OCI-LY1 (cell line): ENCODE results near the gene CNTNAP2.

Experiments
- H2AFZ ChIP-seq: fragments of 200-600 bp; sonication (generic), shearing (Covaris generic); 2 replicates; pipeline ENCODE4 v1.6.0; 2014; ENCODE audit warnings: antibody characterized with exemption, mild to moderate bottlenecking, low read length
- H3F3A ChIP-seq: fragments of 200-600 bp; sonication (generic), shearing (Covaris generic); 2 replicates; pipeline ENCODE4 v1.6.0; 2014; ENCODE audit warnings: mild to moderate bottlenecking, antibody characterized with exemption, low read length, moderate library complexity; ENCODE audit not compliant: insufficient read depth
- H3K27ac ChIP-seq: fragments of 200-600 bp; sonication (generic); 2 replicates; pipeline ENCODE4 v1.5.1; 2014; ENCODE audit warnings: low read length, mixed run types, mild to moderate bottlenecking, low read depth; ENCODE audit not compliant: poor library complexity, severe bottlenecking
- H3K27me3 ChIP-seq: fragments of 200-600 bp; sonication (generic); 2 replicates; pipeline ENCODE4 v1.6.0; 2014; ENCODE audit warnings: antibody characterized with exemption, mild to moderate bottlenecking, low read length, moderate library complexity; ENCODE audit not compliant: insufficient read depth
- H3K36me3 ChIP-seq: fragments of 200-600 bp; sonication (generic); 2 replicates; pipeline ENCODE4 v1.6.1; 2014; ENCODE audit warnings: mild to moderate bottlenecking, antibody characterized with exemption, low read length, moderate library complexity, mixed read lengths; ENCODE audit not compliant: insufficient read depth
- H3K4me1 ChIP-seq: fragments of 200-600 bp; sonication (generic); 2 replicates; pipeline ENCODE4 v1.5.1; 2014; ENCODE audit warnings: mild to moderate bottlenecking, low read length, moderate library complexity; ENCODE audit not compliant: insufficient read depth, severe bottlenecking
- H3K4me2 ChIP-seq: fragments of 200-600 bp; sonication (generic), shearing (Covaris generic); 2 replicates; pipeline ENCODE4 v1.6.1; 2014; ENCODE audit warnings: low read length
- H3K4me3 ChIP-seq: fragments of 200-600 bp; sonication (generic); 2 replicates; pipeline ENCODE4 v1.5.1; 2014; ENCODE audit warnings: low read length, low read depth, mild to moderate bottlenecking, mixed read lengths; ENCODE audit not compliant: poor library complexity, severe bottlenecking
- H3K79me2 ChIP-seq: fragments of 200-600 bp; shearing (Covaris generic); 2 replicates; pipeline ENCODE4 v1.6.1; 2016; ENCODE audit warnings: mixed run types, low read length, mixed read lengths; ENCODE audit not compliant: insufficient read depth
- H3K9ac ChIP-seq: fragments of 200-600 bp; sonication (generic), shearing (Covaris generic); 2 replicates; pipeline ENCODE4 v1.6.1; 2014; ENCODE audit warnings: mild to moderate bottlenecking, low read length, mixed read lengths
- H3K9me2 ChIP-seq: fragments of 200-600 bp; sonication (generic), shearing (Covaris generic); 2 replicates; pipeline ENCODE4 v1.6.1; 2014; ENCODE audit warnings: low read depth, mild to moderate bottlenecking, low read length, mixed read lengths
- H3K9me3 ChIP-seq: fragments of 200-600 bp; shearing (Covaris generic); 2 replicates; pipeline ENCODE4 v1.6.1; 2014; ENCODE audit warnings: low read length, mixed read lengths
- H4K20me1 ChIP-seq: fragments of 200-600 bp; sonication (generic), shearing (Covaris generic); 2 replicates; pipeline ENCODE4 v1.6.0; 2016; ENCODE audit warnings: mild to moderate bottlenecking, low read length; ENCODE audit not compliant: insufficient read depth
- CTCF ChIP-seq: fragments of 200-600 bp; sonication (generic), shearing (Covaris generic); IDR thresholded peaks from 2 replicates; pipeline ENCODE4 v1.5.1; 2017; ENCODE audit warnings: mild to moderate bottlenecking, antibody characterized with exemption, low read length, moderate library complexity, mixed read lengths
- EZH2 ChIP-seq: fragments of 200-600 bp; sonication (generic), shearing (Covaris generic); IDR thresholded peaks from 2 replicates; pipeline ENCODE4 v1.8.0; 2017; ENCODE audit warnings: borderline replicate concordance, mixed run types, mild to moderate bottlenecking, antibody characterized with exemption, low read length, moderate library complexity, mixed read lengths

CNTNAP2 gene

GRCh38 chr7:148382596-148382995 lies 2266.0 kb downstream of the CNTNAP2 start:
- Histone ChIP-seq H4K20me1 (no peaks in the 10 kb centered on the region), H3K9ac (no peak overlapping the region), H2AFZ (no peak overlapping the region), H3K27me3 (no peaks in the 10 kb centered on the region), H3K9me3 (no peaks in the 10 kb centered on the region), H3K36me3 (no peaks in the 10 kb centered on the region), H3K79me2 (no peaks in the 10 kb centered on the region), H3K4me1 (no peaks in the 10 kb centered on the region), H3F3A (no peaks in the 10 kb centered on the region), H3K4me3 (no peak overlapping the region), H3K4me2 (no peak overlapping the region), H3K27ac (no peak overlapping the region), H3K9me2 (no peaks in the 10 kb centered on the region)
- no peak for TF ChIP-seq CTCF
- TF ChIP-seq EZH2: no peak

GRCh38 chr7:148383651-148384050 lies 2267.1 kb downstream of the CNTNAP2 start:
- Histone ChIP-seq H3K4me1 (no peaks in the 10 kb centered on the region), H3K79me2 (no peaks in the 10 kb centered on the region), H3K9ac (no peak overlapping the region), H3K4me2 (no peak overlapping the region), H3F3A (no peaks in the 10 kb centered on the region), H3K27me3 (no peaks in the 10 kb centered on the region), H2AFZ (no peak overlapping the region), H3K27ac (no peak overlapping the region), H3K36me3 (no peaks in the 10 kb centered on the region), H3K4me3 (no peak overlapping the region), H4K20me1 (no peaks in the 10 kb centered on the region), H3K9me3 (no peaks in the 10 kb centered on the region), H3K9me2 (no peaks in the 10 kb centered on the region)
- no peak for TF ChIP-seq CTCF
- TF ChIP-seq EZH2: no peak

- Histone ChIP-seq H3K79me2 (no peaks in the 10 kb centered on the region), H2AFZ (no peak overlapping the region), H3K27me3 (no peaks in the 10 kb centered on the region), H4K20me1 (no peaks in the 10 kb centered on the region), H3K36me3 (no peaks in the 10 kb centered on the region), H3K27ac (no peak overlapping the region), H3K9ac (no peak overlapping the region), H3K4me1 (no peaks in the 10 kb centered on the region), H3K4me2 (no peak overlapping the region), H3K9me3 (no peaks in the 10 kb centered on the region), H3F3A (no peaks in the 10 kb centered on the region), H3K4me3 (no peak overlapping the region), H3K9me2 (no peaks in the 10 kb centered on the region)
- TF ChIP-seq CTCF (no peak), EZH2 (no peak)
Observed at GRCh38 chr7:148385009-148385682, 2268.5 kb downstream of the CNTNAP2 start.
